Calu3 (cell line): Measurements from ENCODE around the gene RRP36. TPM values are rescaled to one million over a fixed set of nuclear protein-coding genes. Genes with fewer than 3 reads are reported as not detected.

ENCODE experiments used
- Bru-seq: library from RNA; stranded (reverse); fragments of 400-500 nt; gene quantifications from one replicate; lab custom pipeline; 2021; lab: Mats Ljungman, UMichigan
- BruChase-seq, 2 experiments: library from RNA; stranded (reverse); fragments of 400-500 nt; gene quantifications; one replicate each; lab custom pipeline; 2021; lab: Mats Ljungman, UMichigan
- BruUV-seq: library from RNA; stranded (reverse); fragments of 400-500 nt; replicated peaks from 2 replicates; lab custom pipeline; 2021; lab: Mats Ljungman, UMichigan
- CTCF ChIA-PET: fragments of 300-600 bp; sonication (Branson Sonifier 250); formaldehyde crosslinking; loops from one replicate; lab custom pipeline; 2022; ENCODE audit warnings: antibody characterized with exemption; lab: Charles Lee
- DNase-seq: peaks from one replicate; pipeline ENCODE4 v3.0.0; 2022
- H3K27ac Mint-ChIP-seq: one replicate; pipeline ENCODE4 v1.8.0; 2022; ENCODE audit warnings: mixed read lengths; ENCODE audit not compliant: unreplicated experiment
- H3K27me3 Mint-ChIP-seq: one replicate; pipeline ENCODE4 v1.8.0; 2022; ENCODE audit warnings: mixed read lengths; ENCODE audit not compliant: unreplicated experiment
- H3K36me3 Mint-ChIP-seq: one replicate; pipeline ENCODE4 v1.8.0; 2022; ENCODE audit warnings: mild to moderate bottlenecking, moderate library complexity, mixed read lengths; ENCODE audit not compliant: insufficient read depth, unreplicated experiment
- H3K4me1 Mint-ChIP-seq: one replicate; pipeline ENCODE4 v1.8.0; 2022; ENCODE audit warnings: mild to moderate bottlenecking, low read depth, mixed read lengths; ENCODE audit not compliant: unreplicated experiment
- H3K4me3 Mint-ChIP-seq: one replicate; pipeline ENCODE4 v1.8.0; 2022; ENCODE audit warnings: mild to moderate bottlenecking, low read depth, moderate library complexity, mixed read lengths; ENCODE audit not compliant: unreplicated experiment
- H3K9me3 Mint-ChIP-seq: one replicate; pipeline ENCODE4 v1.8.0; 2022; ENCODE audit warnings: low read depth, mixed read lengths; ENCODE audit not compliant: unreplicated experiment
- CTCF ChIP-seq: fragments of 200-600 bp; IDR thresholded peaks from one replicate; pipeline ENCODE4 v1.8.0; 2022; ENCODE audit warnings: antibody characterized with exemption; ENCODE audit not compliant: unreplicated experiment
- intact Hi-C: fragments of 100-400 bp; cut with micrococcal nuclease; formaldehyde crosslinking; loops from one replicate; pipeline ENCODE4 v1.10.0; 2022; ENCODE audit not compliant: unreplicated experiment
- long read RNA-seq: library from polyadenylated mRNA; stranded (forward); transcript quantifications from one replicate; pipeline ENCODE4 v2.0.0, GENCODE V29; 2022
- total RNA-seq: library from RNA; stranded (reverse); gene quantifications from 2 replicates; pipeline ENCODE4 v1.2.3, GENCODE V29; 2022

The RRP36 gene
- total RNA-seq (94.9 and 101 TPM in 2 replicates), Bru-seq, nascent RNA (percentile 78 among the genes with signal in this experiment), BruChase-seq, experiment 1, labeled RNA remaining after a 6-hour chase (percentile 93 among the genes with signal in this experiment), BruChase-seq, experiment 2, labeled RNA remaining after a 2-hour chase (percentile 93 among the genes with signal in this experiment)
- long read RNA-seq, transcript RRP36-201 (7 exons, 1,159 nt): major isoform, 118 of 135 reads
- long read RNA-seq, partial matches to known transcripts: 4 of 135 reads
- long read RNA-seq, other reads (novel, unspliced or antisense): 13 of 135 reads

GRCh38 chr6:43021270-43022047 is at the start of gene RRP36:
Gene RRP36 (plus strand): TSS chr6:43021623. CDS start chr6:43021655, 32 bp downstream.
- H3K36me3 Mint-ChIP-seq: peaks cover 67% of the 10 kb centered on the region
- H3K27me3 Mint-ChIP-seq: no peaks in the 10 kb centered on the region
- no peak for TF ChIP-seq CTCF
- H3K4me1 Mint-ChIP-seq: no peaks in the 10 kb centered on the region
- H3K4me3 Mint-ChIP-seq: peak within 1 kb of the TSS; percentile 85
- CTCF ChIA-PET: interaction anchor here (0.5 to 1.2 kb wide), 8 partner anchors 11 to 456 kb away, joined by 3 to 4 read pairs (median 3); partner anchors contain the start of genes MRPL2 and TJAP1
- H3K27ac Mint-ChIP-seq: peak within 1 kb of the TSS; percentile 45
- BruUV-seq: TSS peak; percentile 85
- H3K9me3 Mint-ChIP-seq: no peaks in the 10 kb centered on the region
- peak; percentile 89 for DNase-seq
- intact Hi-C loops: no loop called here

- H3K27me3 Mint-ChIP-seq: no peaks in the 10 kb centered on the region
- H3K4me3 Mint-ChIP-seq: no peak overlapping the region
- intact Hi-C loops: no loop called here
- H3K27ac Mint-ChIP-seq: no peak overlapping the region
- DNase-seq: no peak
- TF ChIP-seq CTCF: no peak
- peaks cover 25% of the 10 kb centered on the region for H3K36me3 Mint-ChIP-seq
- CTCF ChIA-PET: interaction anchor here (0.7 to 1.3 kb wide), 4 partner anchors 12 to 36 kb away, joined by 3 to 7 read pairs (median 4); partner anchors contain the start of gene PPP2R5D
- no peaks in the 10 kb centered on the region for H3K9me3 Mint-ChIP-seq
- no TSS peak for BruUV-seq
- H3K4me1 Mint-ChIP-seq: peaks cover 22% of the 10 kb centered on the region
These were observed 49.6 kb upstream of the RRP36 start for GRCh38 chr6:42971746-42972327.

GRCh38 chr6:42973926-42974325 is 47.5 kb upstream of the RRP36 start:
- H3K4me3 Mint-ChIP-seq: no peak overlapping the region
- no peak for DNase-seq
- intact Hi-C loops: no loop called here
- no peaks in the 10 kb centered on the region for H3K27me3 Mint-ChIP-seq
- H3K36me3 Mint-ChIP-seq: peaks cover 34% of the 10 kb centered on the region
- H3K27ac Mint-ChIP-seq: no peak overlapping the region
- TF ChIP-seq CTCF: no peak
- no peaks in the 10 kb centered on the region for H3K9me3 Mint-ChIP-seq
- no TSS peak for BruUV-seq
- H3K4me1 Mint-ChIP-seq: peaks cover 26% of the 10 kb centered on the region
- CTCF ChIA-PET: interaction anchor here (1.0 to 1.1 kb wide), 2 partner anchors 10 kb away, joined by 3 to 4 read pairs; partner anchors contain the start of gene PPP2R5D

- DNase-seq: no peak
- TF ChIP-seq CTCF: no peak
- H3K4me3 Mint-ChIP-seq: no peak overlapping the region
- H3K4me1 Mint-ChIP-seq: peaks cover 34% of the 10 kb centered on the region
- H3K36me3 Mint-ChIP-seq: peaks cover 40% of the 10 kb centered on the region
- CTCF ChIA-PET: interaction anchor here (0.6 to 0.7 kb wide), 2 partner anchors 1060 to 1763 kb away, joined by 4 read pairs; no protein-coding TSS in a partner anchor
- BruUV-seq: no TSS peak
- H3K9me3 Mint-ChIP-seq: no peaks in the 10 kb centered on the region
- no peaks in the 10 kb centered on the region for H3K27me3 Mint-ChIP-seq
- intact Hi-C loops: no loop called here
- H3K27ac Mint-ChIP-seq: no peak overlapping the region
These were observed 46.4 kb upstream of the RRP36 start for GRCh38 chr6:42974919-42975505.
